ENCODE results near the gene FIGLA.

DNA sequence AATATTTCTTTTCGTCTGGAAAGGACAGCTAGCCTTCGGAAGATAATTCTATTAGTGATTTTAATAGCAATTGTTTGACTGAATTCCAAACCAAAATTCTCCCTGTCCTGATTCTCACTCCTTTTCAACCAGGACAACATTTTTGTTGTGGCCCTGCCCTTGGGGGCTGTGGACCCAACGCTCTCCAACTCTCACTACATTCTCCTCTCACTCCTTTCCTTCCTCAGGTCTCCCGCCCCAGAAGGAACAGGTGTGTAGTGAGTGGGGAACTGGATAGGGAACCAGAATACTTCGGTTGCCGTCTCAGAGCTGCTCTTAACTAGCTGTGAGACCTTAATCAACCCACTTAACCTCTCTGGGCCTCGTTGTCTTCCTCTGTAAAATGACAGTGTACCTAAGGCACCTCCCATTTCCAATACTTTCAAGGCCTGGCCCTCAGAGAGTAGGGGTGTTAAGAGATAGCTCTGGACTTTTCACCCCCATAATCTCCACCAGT lies 21.8 kb downstream of the FIGLA start:
- TF ChIP-seq, protein P1, sequence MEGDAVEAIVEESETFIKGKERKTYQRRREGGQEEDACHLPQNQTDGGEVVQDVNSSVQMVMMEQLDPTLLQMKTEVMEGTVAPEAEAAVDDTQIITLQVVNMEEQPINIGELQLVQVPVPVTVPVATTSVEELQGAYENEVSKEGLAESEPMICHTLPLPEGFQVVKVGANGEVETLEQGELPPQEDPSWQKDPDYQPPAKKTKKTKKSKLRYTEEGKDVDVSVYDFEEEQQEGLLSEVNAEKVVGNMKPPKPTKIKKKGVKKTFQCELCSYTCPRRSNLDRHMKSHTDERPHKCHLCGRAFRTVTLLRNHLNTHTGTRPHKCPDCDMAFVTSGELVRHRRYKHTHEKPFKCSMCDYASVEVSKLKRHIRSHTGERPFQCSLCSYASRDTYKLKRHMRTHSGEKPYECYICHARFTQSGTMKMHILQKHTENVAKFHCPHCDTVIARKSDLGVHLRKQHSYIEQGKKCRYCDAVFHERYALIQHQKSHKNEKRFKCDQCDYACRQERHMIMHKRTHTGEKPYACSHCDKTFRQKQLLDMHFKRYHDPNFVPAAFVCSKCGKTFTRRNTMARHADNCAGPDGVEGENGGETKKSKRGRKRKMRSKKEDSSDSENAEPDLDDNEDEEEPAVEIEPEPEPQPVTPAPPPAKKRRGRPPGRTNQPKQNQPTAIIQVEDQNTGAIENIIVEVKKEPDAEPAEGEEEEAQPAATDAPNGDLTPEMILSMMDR (IDR thresholded peaks at IDR 0.05; ENCODE audit: insufficient read depth, low read depth, low read length) = no peak
- no peak for TF ChIP-seq EZH2 (IDR thresholded peaks at IDR 0.05; ENCODE audit: insufficient read depth, low read length)

Measured in astrocyte (in vitro differentiated cells and primary cell).